LNCAP (cell line): ENCODE data around the gene TMEM53.
A peak's percentile ranks its signal among the peaks of the same experiment; 100 is the strongest.

ENCODE experiments used
- TF ChIP-seq, protein P1 (sequence below): fragments of 450-650 bp; IDR thresholded peaks from 2 replicates; pipeline ENCODE4 v1.5.1; 2017; ENCODE audit warnings: mild to moderate bottlenecking

The TMEM53 gene

DNA sequence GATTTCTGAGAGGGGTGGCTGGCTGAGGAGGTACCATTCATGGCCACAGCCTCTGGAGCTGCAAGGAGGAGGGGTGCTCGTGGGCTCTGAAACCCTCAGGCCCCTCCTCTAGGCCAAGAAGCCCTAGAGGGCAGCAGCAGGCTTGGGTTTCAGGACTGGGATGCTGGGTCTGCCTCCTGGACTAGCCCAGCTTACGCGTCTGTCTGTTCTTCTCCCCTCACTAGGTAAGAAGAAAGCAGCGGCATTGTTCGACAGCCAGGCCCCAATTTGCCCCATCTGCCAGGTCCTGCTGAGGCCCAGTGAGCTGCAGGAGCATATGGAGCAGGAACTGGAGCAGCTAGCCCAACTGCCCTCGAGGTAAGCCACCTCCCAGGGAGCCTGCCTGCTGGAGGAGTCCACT, 60.3 kb downstream of the TMEM53 start:
- TF ChIP-seq, protein P1, sequence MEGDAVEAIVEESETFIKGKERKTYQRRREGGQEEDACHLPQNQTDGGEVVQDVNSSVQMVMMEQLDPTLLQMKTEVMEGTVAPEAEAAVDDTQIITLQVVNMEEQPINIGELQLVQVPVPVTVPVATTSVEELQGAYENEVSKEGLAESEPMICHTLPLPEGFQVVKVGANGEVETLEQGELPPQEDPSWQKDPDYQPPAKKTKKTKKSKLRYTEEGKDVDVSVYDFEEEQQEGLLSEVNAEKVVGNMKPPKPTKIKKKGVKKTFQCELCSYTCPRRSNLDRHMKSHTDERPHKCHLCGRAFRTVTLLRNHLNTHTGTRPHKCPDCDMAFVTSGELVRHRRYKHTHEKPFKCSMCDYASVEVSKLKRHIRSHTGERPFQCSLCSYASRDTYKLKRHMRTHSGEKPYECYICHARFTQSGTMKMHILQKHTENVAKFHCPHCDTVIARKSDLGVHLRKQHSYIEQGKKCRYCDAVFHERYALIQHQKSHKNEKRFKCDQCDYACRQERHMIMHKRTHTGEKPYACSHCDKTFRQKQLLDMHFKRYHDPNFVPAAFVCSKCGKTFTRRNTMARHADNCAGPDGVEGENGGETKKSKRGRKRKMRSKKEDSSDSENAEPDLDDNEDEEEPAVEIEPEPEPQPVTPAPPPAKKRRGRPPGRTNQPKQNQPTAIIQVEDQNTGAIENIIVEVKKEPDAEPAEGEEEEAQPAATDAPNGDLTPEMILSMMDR, result no peak

DNA sequence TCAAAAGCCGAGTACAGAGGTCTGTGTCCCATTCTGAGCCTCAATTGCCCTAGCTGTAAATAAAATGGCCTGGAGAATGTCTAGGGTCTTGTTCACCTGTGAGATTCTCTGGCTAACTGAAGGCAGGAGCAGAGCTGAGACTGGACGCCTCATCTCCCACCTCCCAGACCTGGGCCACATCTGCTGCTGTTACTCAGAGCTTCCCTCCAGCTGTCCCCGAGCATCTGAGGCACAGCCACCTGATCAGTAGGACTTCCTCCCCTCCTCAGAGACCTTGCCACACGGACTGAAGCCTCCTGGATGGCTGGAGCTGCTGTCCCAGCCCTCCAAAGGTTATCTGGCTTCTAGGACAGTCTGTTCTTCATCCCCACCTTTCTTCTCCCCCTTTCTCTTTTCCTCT, 62.4 kb downstream of the TMEM53 start:
- TF ChIP-seq, protein P1, result no peak

DNA sequence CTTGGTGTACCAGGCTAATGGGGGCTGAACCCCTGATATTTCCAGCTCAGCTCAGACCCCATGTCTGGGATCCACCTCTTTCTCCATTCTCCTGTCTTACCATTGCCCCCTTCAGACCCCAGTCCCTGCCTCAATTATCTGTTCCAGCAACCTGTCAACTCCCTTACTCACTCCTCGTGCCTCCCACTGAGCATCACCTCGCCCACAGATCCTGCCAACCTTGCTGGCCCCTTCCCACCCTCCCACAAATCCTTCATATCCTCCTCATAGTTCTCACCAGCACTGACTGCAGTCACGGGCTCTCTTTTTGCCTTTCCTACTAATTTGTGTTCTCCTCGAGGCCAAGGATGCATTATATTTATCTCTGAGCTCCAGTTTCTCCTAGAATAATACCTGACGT, 62.9 kb downstream of the TMEM53 start:
- TF ChIP-seq, protein P1, result no peak

DNA sequence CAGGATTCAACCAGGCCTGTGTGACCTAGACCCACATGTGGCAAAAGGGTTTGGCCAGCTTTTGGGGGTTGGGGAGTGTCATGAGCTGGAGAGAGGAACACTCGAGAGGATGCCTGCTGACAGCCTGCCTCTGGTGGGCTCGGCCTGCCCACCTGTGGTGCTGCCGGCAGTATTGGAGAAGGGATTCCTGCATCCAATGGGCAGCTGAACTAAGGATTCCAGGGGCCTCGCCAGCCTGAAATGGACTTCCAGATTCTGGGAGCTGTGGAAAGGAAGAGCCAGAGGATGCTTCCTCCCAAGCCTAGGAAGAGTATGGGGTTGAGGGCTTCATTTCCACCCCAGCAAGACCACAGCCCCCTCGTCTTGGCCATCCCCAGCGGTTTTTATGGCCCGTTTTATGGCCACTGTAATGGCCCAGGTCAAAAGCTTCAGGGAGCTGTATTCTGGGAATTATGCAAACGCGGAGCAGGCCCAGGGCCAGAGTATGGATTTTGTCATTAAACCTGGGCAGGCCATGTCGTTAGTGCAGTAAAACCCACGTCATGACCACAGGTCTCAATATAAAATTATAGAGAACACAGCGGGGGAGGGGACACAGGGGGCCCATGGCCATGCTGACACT, 63.6 kb downstream of the TMEM53 start:
- TF ChIP-seq, protein P1, result no peak

DNA sequence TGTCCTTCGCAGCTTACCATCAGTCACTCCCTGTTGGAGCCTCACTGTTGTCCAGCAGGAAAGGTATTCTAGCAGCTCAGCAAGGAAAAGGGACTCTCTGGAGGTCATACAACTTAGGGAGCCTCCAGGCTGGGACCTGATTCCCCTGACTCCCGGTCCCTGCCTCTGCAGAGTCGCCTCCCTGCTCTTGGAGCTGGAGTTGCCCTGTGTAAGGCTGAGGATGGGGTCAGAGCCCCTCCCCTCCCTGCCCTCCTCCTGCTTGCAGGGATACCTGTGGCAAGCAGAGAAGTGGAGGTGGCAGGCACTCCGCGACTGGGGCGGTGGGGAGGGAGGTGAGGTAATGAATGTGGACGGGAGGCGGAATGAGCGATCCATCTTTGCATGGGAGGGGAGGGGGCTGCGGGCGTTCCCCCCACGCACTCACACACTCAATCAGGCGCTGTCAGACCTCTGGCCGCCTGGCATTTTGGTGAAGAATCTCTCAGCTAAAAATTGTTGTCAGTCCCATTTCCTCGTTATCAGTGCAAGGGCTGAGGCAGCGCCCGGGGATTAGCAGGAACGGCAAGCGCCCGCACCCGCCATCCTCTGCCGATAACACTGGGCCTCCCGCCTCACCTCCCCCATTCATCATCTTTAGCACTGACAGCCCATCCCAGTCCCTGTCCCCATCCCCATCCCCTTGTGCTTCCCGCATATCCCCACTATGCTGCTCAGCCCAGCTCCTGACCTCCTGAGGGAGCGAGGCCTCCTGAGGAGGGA, 64.3 kb downstream of the TMEM53 start:
- TF ChIP-seq, protein P1, result no peak

DNA sequence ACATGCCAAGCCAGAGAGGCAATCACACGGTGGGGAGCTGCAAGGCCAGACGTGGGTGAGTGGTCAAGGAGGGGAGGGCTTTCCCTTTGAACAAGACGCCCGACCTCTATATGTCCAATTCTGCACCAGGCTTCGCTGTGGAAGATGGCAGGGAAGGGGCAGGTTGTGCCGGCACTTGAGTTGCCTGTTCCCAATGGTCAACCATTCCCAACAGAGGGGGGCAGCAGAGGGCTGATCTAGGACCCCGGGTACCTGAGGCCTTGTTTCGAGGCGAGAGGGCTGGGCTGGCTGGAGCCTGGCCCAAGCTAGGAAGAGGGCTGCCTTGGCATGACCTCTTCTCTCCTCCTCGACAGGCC, 64.9 kb downstream of the TMEM53 start:
- TF ChIP-seq, protein P1, result 0 out of 2 replicates have a peak, but pooled peaks have one; percentile 18

DNA sequence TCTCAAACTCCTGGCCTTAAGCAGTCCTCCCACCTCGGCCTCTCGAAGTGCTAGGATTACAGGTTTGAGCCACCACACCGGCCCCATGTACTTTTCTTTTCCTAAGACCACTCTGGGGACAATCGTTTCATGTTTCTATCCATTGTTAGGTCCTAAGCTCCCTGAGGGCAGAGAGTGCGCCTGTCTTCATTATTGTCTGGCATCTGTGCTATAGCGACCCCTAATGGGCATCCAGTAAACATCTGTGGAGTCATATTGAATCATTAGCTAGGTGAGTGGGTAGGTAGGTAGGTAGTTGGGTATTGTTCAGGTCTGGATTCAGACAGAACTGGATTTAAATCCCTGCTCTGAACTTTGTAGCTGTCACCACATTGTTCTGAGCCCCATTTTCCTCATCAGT, 66.1 kb downstream of the TMEM53 start:
- TF ChIP-seq, protein P1, result no peak
